Ammon's horn (tissue), 1 donor: ENCODE measurements around the gene MIPOL1.
"Not testable (repeated sequence)": the region's sequence is repeated elsewhere in the genome, so short reads cannot be mapped to it uniquely, and the experiment has no call there.

Experiments used
- DNase-seq: peaks from one replicate; pipeline ENCODE4 v3.0.0-alpha.2; 2016; ENCODE audit warnings: low spot score

Gene MIPOL1

GRCh38 chr14:37232907-37233481 is 35.3 kb downstream of the MIPOL1 start:
- peak; percentile 11 for DNase-seq

- no peak for DNase-seq
Observed at GRCh38 chr14:37234222-37234621, 36.5 kb downstream of the MIPOL1 start.

- DNase-seq: not testable (repeated sequence)
Observed at GRCh38 chr14:37236044-37236443, 38.3 kb downstream of the MIPOL1 start.

- no peak for DNase-seq
Observed at GRCh38 chr14:37237094-37237493, 39.4 kb downstream of the MIPOL1 start.

- no peak for DNase-seq
Observed at GRCh38 chr14:37237735-37238200, 40.0 kb downstream of the MIPOL1 start.

DNA sequence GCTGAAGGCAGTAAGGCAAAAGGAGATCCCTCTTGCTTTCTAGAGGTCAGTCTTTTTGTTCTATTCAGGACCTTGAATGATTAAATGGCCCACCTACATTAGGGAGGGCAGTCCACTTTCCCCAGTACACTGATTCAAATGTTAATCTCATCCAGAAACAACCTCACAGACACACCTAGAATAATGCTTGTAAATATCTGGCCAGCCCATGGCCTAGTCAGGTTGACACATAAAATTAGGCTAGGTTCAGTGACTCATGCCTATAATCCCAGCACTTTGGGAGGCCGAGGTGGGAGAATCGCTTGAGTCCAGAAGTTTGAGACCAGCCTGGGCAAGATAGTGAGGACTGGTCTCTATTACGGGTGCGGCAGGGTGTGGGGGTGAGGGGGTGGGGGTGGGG is 43.5 kb downstream of the MIPOL1 start:
- no peak for DNase-seq

DNA sequence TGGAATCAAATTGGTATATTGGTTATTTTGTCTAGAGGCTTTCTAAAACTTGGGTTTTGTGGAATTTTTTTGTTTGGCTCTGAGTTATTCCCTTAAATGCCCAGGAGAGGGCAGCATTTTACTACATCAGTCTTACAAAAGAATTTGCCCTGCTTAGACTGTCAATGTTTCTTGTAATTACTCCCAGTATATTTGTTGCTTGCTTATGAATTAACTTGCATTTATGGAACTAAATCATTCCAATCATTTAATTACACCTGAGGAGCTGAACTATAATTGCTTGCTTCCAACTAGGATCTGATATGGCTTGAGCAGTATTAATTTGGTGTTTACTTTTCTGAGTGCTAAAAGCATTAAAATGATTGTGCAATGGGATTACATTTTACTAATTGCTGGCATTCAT is 48.7 kb downstream of the MIPOL1 start:
- peak; percentile 45 for DNase-seq

DNA sequence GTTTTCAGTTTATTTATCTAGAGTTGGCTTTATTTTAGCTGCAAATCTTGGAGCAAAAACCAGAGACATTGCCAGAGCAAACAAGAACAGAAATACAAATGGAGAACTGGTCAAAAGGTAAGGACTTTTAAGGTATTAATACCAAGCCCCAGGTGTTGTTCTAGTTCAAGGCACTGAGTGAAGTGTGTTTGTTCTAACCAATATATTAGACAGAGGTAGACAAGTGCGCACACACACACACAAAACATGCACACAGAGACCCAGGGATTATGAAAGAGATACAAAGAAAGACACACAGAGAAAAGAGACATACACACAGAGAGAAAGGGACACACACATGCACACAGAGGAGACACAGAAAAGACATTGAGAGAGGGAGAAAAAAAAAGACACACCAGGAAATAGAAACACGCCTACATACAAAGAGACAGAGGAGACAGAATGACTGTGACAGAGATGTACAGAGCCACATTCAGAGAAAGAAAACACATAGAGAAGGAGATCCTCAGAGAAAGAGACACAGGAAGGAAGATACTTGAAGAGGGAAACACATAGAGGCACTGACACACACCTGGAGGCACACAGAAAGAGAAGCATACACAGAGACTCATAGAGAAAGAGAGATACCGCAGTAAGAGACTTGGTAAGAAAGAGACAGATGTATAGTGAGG is 50.2 kb downstream of the MIPOL1 start:
- DNase-seq: no peak

DNA sequence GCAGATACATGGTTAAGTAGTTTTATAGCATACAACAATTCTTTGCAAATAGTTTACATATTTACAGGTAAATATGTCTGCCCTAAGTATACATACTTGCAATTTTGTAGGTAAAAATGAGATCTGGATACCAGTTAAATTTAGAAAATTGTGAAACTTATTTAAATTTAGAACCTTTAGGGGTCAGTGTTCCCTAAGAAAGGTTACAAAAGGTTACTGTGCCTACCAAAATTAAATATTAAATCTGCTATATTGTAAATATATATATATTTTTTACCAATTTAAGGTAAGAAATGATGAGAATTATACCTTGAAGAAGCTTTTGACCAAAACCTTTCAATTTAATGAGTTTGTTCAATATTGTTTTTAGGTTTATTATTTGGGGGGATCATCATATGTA is 54.0 kb downstream of the MIPOL1 start:
- no peak for DNase-seq

DNA sequence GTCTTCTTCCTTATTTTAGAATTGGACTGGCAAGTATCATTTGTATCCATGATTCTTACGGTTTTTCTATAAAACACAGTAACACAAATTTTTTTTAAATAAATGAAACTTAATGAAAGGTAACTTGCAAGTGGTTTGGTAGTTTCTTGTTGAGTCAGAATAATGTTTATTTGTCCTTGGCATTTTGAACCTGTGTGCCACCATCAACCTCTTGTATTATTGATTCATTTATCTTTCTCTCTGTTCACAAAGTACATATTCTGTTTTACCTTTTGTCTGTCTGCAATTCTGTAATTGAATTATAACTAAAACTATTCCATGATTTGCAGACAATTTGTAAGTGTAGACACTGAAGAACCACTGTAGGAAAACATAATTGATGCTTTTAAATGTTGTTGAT is 54.7 kb downstream of the MIPOL1 start:
- DNase-seq: no peak

DNA sequence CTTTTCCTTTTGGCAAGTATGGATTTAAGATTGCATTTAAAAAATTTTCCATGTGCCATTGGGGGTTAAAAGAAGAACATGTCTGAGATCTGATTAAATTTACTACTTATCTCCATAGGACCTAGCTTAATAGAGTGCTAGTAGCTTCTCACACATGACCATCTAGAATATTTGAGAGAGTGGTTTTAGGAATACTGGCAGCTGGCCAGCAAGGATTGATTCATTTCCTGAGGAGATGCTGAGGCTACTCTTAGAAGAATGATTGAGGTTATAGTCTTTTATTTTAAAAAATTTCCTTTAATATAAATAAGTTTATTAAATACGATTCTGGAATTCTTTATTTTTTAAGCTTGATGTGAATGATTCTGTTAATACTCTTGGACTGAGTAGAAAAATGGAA is 56.2 kb downstream of the MIPOL1 start:
- DNase-seq: no peak

GRCh38 chr14:37254411-37254947 is 56.7 kb downstream of the MIPOL1 start:
- DNase-seq: no peak

GRCh38 chr14:37257501-37258070 is 59.8 kb downstream of the MIPOL1 start:
- no peak for DNase-seq

DNA sequence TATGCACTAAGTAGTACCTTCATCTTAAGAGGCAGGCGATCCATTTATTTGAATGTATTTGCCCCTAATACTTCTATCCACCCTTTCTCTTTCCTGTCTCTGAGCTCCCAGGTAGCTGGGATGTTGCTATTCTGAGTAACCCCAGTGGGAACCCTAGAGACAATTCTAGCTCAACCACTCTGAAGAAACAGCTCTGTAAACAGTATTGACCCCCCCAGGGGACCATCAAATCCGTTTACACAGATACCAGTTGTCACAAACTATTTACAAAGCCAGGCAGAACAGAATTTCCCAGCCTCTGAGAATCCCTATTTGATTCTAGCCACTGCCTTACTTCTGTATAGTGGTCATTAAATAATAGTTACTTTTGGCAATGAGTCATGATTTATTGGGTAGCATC is 64.9 kb downstream of the MIPOL1 start:
- no peak for DNase-seq

DNA sequence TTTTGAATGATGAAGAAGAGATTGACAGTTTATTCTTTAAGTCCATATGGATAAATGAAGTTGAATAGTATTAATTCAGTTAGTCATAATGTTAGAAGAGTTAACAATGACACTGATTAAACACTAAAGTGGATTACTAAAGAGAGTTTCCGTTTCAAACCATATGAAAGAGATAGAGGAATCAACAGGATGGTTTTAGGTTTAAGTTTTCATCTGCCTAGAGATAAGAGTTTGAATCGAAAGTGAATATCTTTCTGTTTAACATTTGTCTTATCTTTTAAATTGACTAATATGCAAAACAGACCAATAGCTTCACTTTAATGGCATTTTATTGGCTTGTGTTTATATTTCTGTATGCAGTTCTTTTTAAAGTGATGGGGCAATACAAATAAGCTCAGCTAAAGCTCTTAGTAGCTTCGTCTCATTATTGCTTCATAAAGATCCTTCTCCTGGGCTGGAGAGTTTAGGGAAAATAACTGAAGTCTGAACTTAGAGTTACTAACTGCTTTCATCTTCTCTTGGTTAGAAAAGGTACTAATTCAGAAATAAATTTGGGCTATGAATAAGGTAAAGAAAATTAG is 66.0 kb downstream of the MIPOL1 start:
- no peak for DNase-seq

DNA sequence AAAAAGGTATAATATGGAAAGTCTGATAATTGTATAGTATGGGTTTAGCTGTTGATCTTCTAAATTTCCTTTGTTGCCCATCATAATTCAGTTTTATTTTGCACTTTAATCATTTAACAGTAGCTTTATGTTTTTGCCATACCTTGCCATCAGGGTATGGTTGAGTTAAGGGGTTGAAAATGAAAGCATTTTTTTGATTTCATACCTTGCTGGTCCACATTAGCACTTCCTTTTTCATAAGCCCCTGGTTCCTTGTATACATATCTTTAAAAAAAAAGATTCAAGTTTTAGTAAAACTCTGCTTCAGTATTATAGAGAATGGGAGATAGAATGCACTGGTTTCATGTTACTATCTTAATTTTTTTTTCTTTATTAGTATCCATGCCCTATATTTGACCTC is 71.1 kb downstream of the MIPOL1 start:
- DNase-seq: no peak

- no peak for DNase-seq
Observed at GRCh38 chr14:37270629-37271028, 72.9 kb downstream of the MIPOL1 start.

- no peak for DNase-seq
Observed at GRCh38 chr14:37272569-37272968, 74.8 kb downstream of the MIPOL1 start.

GRCh38 chr14:37274652-37275051 is 76.9 kb downstream of the MIPOL1 start:
- no peak for DNase-seq

DNA sequence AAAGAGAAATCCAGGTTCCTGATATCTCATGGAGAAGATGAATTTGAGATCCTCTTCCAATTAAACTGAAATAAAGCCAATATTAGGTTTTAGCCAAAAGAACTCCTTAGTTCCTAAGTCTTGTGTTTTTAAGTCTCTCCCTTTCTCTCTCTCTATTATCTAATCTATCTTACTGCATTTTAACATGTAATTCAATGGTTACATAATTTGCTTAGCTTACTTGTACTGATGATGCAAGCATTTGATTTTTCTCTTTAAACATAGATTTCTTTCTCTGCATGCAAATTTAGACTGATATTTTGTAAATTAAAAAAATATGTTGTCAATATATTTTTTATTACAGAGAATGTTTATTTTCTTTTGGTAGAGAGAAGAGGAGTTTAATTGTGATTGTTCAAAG is 78.2 kb downstream of the MIPOL1 start:
- DNase-seq: no peak

- no peak for DNase-seq
Observed at GRCh38 chr14:37278636-37279538, 81.2 kb downstream of the MIPOL1 start.

- DNase-seq: no peak
Observed at GRCh38 chr14:37279818-37280217, 82.1 kb downstream of the MIPOL1 start.
